Stimulated activated naive CD8-positive, alpha-beta T cell treated with anti-CD3 and anti-CD28 coated beads, Interleukin-15, Interleukin-2, amounts not matched to agents 100 ng/mL and 50 ng/mL, for 24 hours (primary cell): ENCODE measurements around the gene MCL1.
"Not testable (repeated sequence)": the region's sequence is repeated elsewhere in the genome, so short reads cannot be mapped to it uniquely, and the experiment has no call there.

Source experiments
- H3K27ac Mint-ChIP-seq: one replicate; pipeline ENCODE4 v1.8.0; 2021; ENCODE audit warnings: mild to moderate bottlenecking, mixed read lengths
- H3K27me3 Mint-ChIP-seq: one replicate; pipeline ENCODE4 v1.8.0; 2021; ENCODE audit warnings: mixed read lengths
- H3K36me3 Mint-ChIP-seq: one replicate; pipeline ENCODE4 v1.8.0; 2021; ENCODE audit warnings: low read depth, mixed read lengths
- H3K4me1 Mint-ChIP-seq: one replicate; pipeline ENCODE4 v1.8.0; 2021; ENCODE audit warnings: low read depth, mixed read lengths
- H3K4me3 Mint-ChIP-seq: one replicate; pipeline ENCODE4 v1.8.0; 2021; ENCODE audit warnings: mild to moderate bottlenecking, mixed read lengths
- H3K9me3 Mint-ChIP-seq: one replicate; pipeline ENCODE4 v1.8.0; 2021; ENCODE audit warnings: mixed read lengths

The MCL1 gene

GRCh38 chr1:150612014-150612345 lies 32.6 kb upstream of the MCL1 start:
- Mint-ChIP-seq H3K4me1 (peaks cover 63% of the 10 kb centered on the region), H3K9me3 (no peaks in the 10 kb centered on the region), H3K36me3 (peaks cover 53% of the 10 kb centered on the region), H3K27me3 (no peaks in the 10 kb centered on the region), H3K27ac (peak overlapping the region; percentile 91), H3K4me3 (peak overlapping the region; percentile 74)

GRCh38 chr1:150610576-150610975 lies 31.2 kb upstream of the MCL1 start:
- H3K27me3 Mint-ChIP-seq: no peaks in the 10 kb centered on the region
- peaks cover 44% of the 10 kb centered on the region for H3K36me3 Mint-ChIP-seq
- H3K27ac Mint-ChIP-seq: no peak overlapping the region
- H3K4me3 Mint-ChIP-seq: no peak overlapping the region
- no peaks in the 10 kb centered on the region for H3K9me3 Mint-ChIP-seq
- peaks cover 55% of the 10 kb centered on the region for H3K4me1 Mint-ChIP-seq

GRCh38 chr1:150609732-150610131 lies 30.3 kb upstream of the MCL1 start:
- Mint-ChIP-seq H3K27me3 (no peaks in the 10 kb centered on the region), H3K9me3 (no peaks in the 10 kb centered on the region), H3K4me1 (peaks cover 55% of the 10 kb centered on the region), H3K27ac (peak overlapping the region; percentile 40), H3K36me3 (peaks cover 39% of the 10 kb centered on the region), H3K4me3 (no peak overlapping the region)

GRCh38 chr1:150606463-150607142 lies 27.2 kb upstream of the MCL1 start:
- Mint-ChIP-seq H3K27ac (peak overlapping the region; percentile 76), H3K27me3 (no peaks in the 10 kb centered on the region), H3K4me1 (peaks cover 38% of the 10 kb centered on the region), H3K9me3 (no peaks in the 10 kb centered on the region), H3K36me3 (peaks cover 27% of the 10 kb centered on the region), H3K4me3 (no peak overlapping the region)

GRCh38 chr1:150605451-150605731 lies 26.0 kb upstream of the MCL1 start:
- not testable (repeated sequence) for H3K9me3 Mint-ChIP-seq, H3K4me3 Mint-ChIP-seq, H3K27me3 Mint-ChIP-seq
- Mint-ChIP-seq H3K36me3 (peaks cover 27% of the 10 kb centered on the region), H3K4me1 (peaks cover 29% of the 10 kb centered on the region), H3K27ac (peak overlapping the region; percentile 52)

- no peak overlapping the region for H3K4me3 Mint-ChIP-seq
- peaks cover 29% of the 10 kb centered on the region for H3K4me1 Mint-ChIP-seq
- H3K36me3 Mint-ChIP-seq: peaks cover 21% of the 10 kb centered on the region
- no peaks in the 10 kb centered on the region for H3K27me3 Mint-ChIP-seq
- H3K9me3 Mint-ChIP-seq: no peaks in the 10 kb centered on the region
- H3K27ac Mint-ChIP-seq: peak overlapping the region; percentile 88
Measured at GRCh38 chr1:150604226-150604588, 24.8 kb upstream of the MCL1 start.

GRCh38 chr1:150603711-150604110 lies 24.3 kb upstream of the MCL1 start:
- Mint-ChIP-seq H3K9me3 (no peaks in the 10 kb centered on the region), H3K36me3 (peaks cover 16% of the 10 kb centered on the region), H3K27me3 (no peaks in the 10 kb centered on the region), H3K4me1 (peaks cover 29% of the 10 kb centered on the region), H3K4me3 (no peak overlapping the region), H3K27ac (peak overlapping the region; percentile 41)

GRCh38 chr1:150602372-150602771 lies 23.0 kb upstream of the MCL1 start:
- H3K36me3 Mint-ChIP-seq: peaks cover 16% of the 10 kb centered on the region
- H3K27ac Mint-ChIP-seq, H3K4me3 Mint-ChIP-seq, H3K9me3 Mint-ChIP-seq, H3K27me3 Mint-ChIP-seq: not testable (repeated sequence)
- peaks cover 29% of the 10 kb centered on the region for H3K4me1 Mint-ChIP-seq

- peaks cover 15% of the 10 kb centered on the region for H3K36me3 Mint-ChIP-seq
- H3K27me3 Mint-ChIP-seq: no peaks in the 10 kb centered on the region
- no peaks in the 10 kb centered on the region for H3K9me3 Mint-ChIP-seq
- peaks cover 27% of the 10 kb centered on the region for H3K4me1 Mint-ChIP-seq
- H3K4me3 Mint-ChIP-seq: no peak overlapping the region
- no peak overlapping the region for H3K27ac Mint-ChIP-seq
Measured at GRCh38 chr1:150601540-150601939, 22.1 kb upstream of the MCL1 start.

GRCh38 chr1:150598346-150598745 lies 18.9 kb upstream of the MCL1 start:
- H3K4me3 Mint-ChIP-seq, H3K9me3 Mint-ChIP-seq, H3K27ac Mint-ChIP-seq, H3K36me3 Mint-ChIP-seq, H3K27me3 Mint-ChIP-seq, H3K4me1 Mint-ChIP-seq: not testable (repeated sequence)

- Mint-ChIP-seq H3K4me3 (no peak overlapping the region), H3K27ac (no peak overlapping the region), H3K36me3 (no peaks in the 10 kb centered on the region)
Measured at GRCh38 chr1:150596976-150597375, 17.6 kb upstream of the MCL1 start.

GRCh38 chr1:150596095-150596892 lies 16.9 kb upstream of the MCL1 start:
- H3K4me1 Mint-ChIP-seq: peaks cover 6% of the 10 kb centered on the region
- H3K27me3 Mint-ChIP-seq: no peaks in the 10 kb centered on the region
- no peak overlapping the region for H3K27ac Mint-ChIP-seq

More at GRCh38 chr1:150596976-150597375, 17.6 kb upstream of the MCL1 start:
- Mint-ChIP-seq H3K9me3 (no peaks in the 10 kb centered on the region), H3K27me3 (no peaks in the 10 kb centered on the region), H3K4me1 (peaks cover 6% of the 10 kb centered on the region)

GRCh38 chr1:150582371-150582770 lies 3.0 kb upstream of the MCL1 start:
- Mint-ChIP-seq H3K36me3 (peaks cover 20% of the 10 kb centered on the region), H3K4me3 (no peak overlapping the region), H3K27ac (peak overlapping the region; percentile 32), H3K27me3 (no peaks in the 10 kb centered on the region), H3K4me1 (peaks cover 29% of the 10 kb centered on the region), H3K9me3 (no peaks in the 10 kb centered on the region)

More at GRCh38 chr1:150596095-150596892, 16.9 kb upstream of the MCL1 start:
- Mint-ChIP-seq H3K9me3 (no peaks in the 10 kb centered on the region), H3K36me3 (no peaks in the 10 kb centered on the region), H3K4me3 (no peak overlapping the region)

- not testable (repeated sequence) for H3K9me3 Mint-ChIP-seq, H3K27ac Mint-ChIP-seq, H3K4me3 Mint-ChIP-seq, H3K27me3 Mint-ChIP-seq
- H3K36me3 Mint-ChIP-seq: peaks cover 24% of the 10 kb centered on the region
- peaks cover 29% of the 10 kb centered on the region for H3K4me1 Mint-ChIP-seq
Measured at GRCh38 chr1:150581962-150582361, 2.6 kb upstream of the MCL1 start.

GRCh38 chr1:150581437-150581836 lies 2.0 kb upstream of the MCL1 start:
- H3K27ac Mint-ChIP-seq, H3K9me3 Mint-ChIP-seq, H3K4me3 Mint-ChIP-seq, H3K27me3 Mint-ChIP-seq: not testable (repeated sequence)
- Mint-ChIP-seq H3K36me3 (peaks cover 30% of the 10 kb centered on the region), H3K4me1 (peaks cover 29% of the 10 kb centered on the region)

- H3K36me3 Mint-ChIP-seq: peaks cover 34% of the 10 kb centered on the region
- not testable (repeated sequence) for H3K9me3 Mint-ChIP-seq, H3K27me3 Mint-ChIP-seq
- peaks cover 31% of the 10 kb centered on the region for H3K4me1 Mint-ChIP-seq
- peak overlapping the region; percentile 93 for H3K27ac Mint-ChIP-seq
- peak overlapping the region; percentile 93 for H3K4me3 Mint-ChIP-seq
Measured at GRCh38 chr1:150580966-150581365, 1.6 kb upstream of the MCL1 start.
